ENCODE measurements around the gene SAMD4A.

GRCh38 chr14:54818201-54819133, 251.5 kb downstream of the SAMD4A start:
- TF ChIP-seq CTCF (conservative IDR thresholded peaks at IDR 0.05) (no peak), ZFX (IDR thresholded peaks at IDR 0.05) (no peak)

All from C4-2B (cell line).